T-helper 1 cell treated with Interleukin-12 subunit alpha and Interleukin-12 subunit beta and Interleukin-4 antibody, amounts not matched to agents 30 ng/mL and 1 ng/mL, for 36 hours (primary cell): ENCODE results near the gene DPM2. TPM values are rescaled to one million over a fixed set of nuclear protein-coding genes. Genes with fewer than 3 reads are reported as not detected.

Experiments
- intact Hi-C: fragments of 100-400 bp; cut with micrococcal nuclease; formaldehyde crosslinking; loops from one replicate; pipeline ENCODE4 v1.15.1; 2024
- total RNA-seq: library from RNA; stranded (reverse); gene quantifications from 2 replicates; pipeline ENCODE4 v1.2.3, GENCODE V29; 2022

Gene DPM2
- total RNA-seq, 1 donor from 2014 or later = 51.3 TPM

- intact Hi-C loops = loop anchor here (5.0 kb wide), 1 partner anchor 134 kb away; no protein-coding TSS in a partner anchor
Observed at GRCh38 chr9:127958728-127959127, 21.1 kb upstream of the DPM2 start.

GRCh38 chr9:127955294-127956015, 17.8 kb upstream of the DPM2 start:
- intact Hi-C loops = loop anchor here (1.0 to 5.0 kb wide), 6 partner anchors 12 to 137 kb away; no protein-coding TSS in a partner anchor

- intact Hi-C loops = loop anchor here (1.0 to 5.0 kb wide), 6 partner anchors 12 to 137 kb away; no protein-coding TSS in a partner anchor
Observed at GRCh38 chr9:127954831-127955293, 17.2 kb upstream of the DPM2 start.

GRCh38 chr9:127953768-127954505, 16.3 kb upstream of the DPM2 start:
- intact Hi-C loops = no loop called here

GRCh38 chr9:127953154-127953553, 15.5 kb upstream of the DPM2 start:
- intact Hi-C loops = no loop called here

- intact Hi-C loops = no loop called here
Observed at GRCh38 chr9:127950513-127951289, 13.0 kb upstream of the DPM2 start.

GRCh38 chr9:127949827-127950512, 12.3 kb upstream of the DPM2 start:
- intact Hi-C loops = no loop called here

- intact Hi-C loops = no loop called here
Observed at GRCh38 chr9:127947841-127948710, 10.4 kb upstream of the DPM2 start.

GRCh38 chr9:127946728-127947127, 9.1 kb upstream of the DPM2 start:
- intact Hi-C loops = no loop called here

- intact Hi-C loops = no loop called here
Observed at GRCh38 chr9:127945942-127946341, 8.3 kb upstream of the DPM2 start.

GRCh38 chr9:127945338-127945737, 7.7 kb upstream of the DPM2 start:
- intact Hi-C loops = no loop called here

- intact Hi-C loops = no loop called here
Observed at GRCh38 chr9:127944586-127945218, 7.0 kb upstream of the DPM2 start.

- intact Hi-C loops = loop anchor here (1.0 to 2.0 kb wide), 8 partner anchors 12 to 174 kb away; no protein-coding TSS in a partner anchor
Observed at GRCh38 chr9:127943731-127944144, 6.1 kb upstream of the DPM2 start.

GRCh38 chr9:127943011-127943662, 5.5 kb upstream of the DPM2 start:
- intact Hi-C loops = loop anchor here (1.0 to 2.0 kb wide), 8 partner anchors 12 to 174 kb away; no protein-coding TSS in a partner anchor

- intact Hi-C loops = loop anchor here (1.0 to 2.0 kb wide), 8 partner anchors 13 to 175 kb away; no protein-coding TSS in a partner anchor
Observed at GRCh38 chr9:127942216-127943010, 4.8 kb upstream of the DPM2 start.

- intact Hi-C loops = loop anchor here (2.0 kb wide), 3 partner anchors 29 to 143 kb away; no protein-coding TSS in a partner anchor
Observed at GRCh38 chr9:127941961-127942215, 4.2 kb upstream of the DPM2 start.

GRCh38 chr9:127941062-127941960, 3.7 kb upstream of the DPM2 start:
- intact Hi-C loops = no loop called here
